HG02973 (cell line): ENCODE measurements around the gene RPL29.

ENCODE experiments used
- ATAC-seq: cut with Tn5 transposase; IDR thresholded peaks from one replicate; pipeline ENCODE4 v1.9.1; 2021; ENCODE audit warnings: moderate library complexity; ENCODE audit not compliant: unreplicated experiment

Gene RPL29

DNA sequence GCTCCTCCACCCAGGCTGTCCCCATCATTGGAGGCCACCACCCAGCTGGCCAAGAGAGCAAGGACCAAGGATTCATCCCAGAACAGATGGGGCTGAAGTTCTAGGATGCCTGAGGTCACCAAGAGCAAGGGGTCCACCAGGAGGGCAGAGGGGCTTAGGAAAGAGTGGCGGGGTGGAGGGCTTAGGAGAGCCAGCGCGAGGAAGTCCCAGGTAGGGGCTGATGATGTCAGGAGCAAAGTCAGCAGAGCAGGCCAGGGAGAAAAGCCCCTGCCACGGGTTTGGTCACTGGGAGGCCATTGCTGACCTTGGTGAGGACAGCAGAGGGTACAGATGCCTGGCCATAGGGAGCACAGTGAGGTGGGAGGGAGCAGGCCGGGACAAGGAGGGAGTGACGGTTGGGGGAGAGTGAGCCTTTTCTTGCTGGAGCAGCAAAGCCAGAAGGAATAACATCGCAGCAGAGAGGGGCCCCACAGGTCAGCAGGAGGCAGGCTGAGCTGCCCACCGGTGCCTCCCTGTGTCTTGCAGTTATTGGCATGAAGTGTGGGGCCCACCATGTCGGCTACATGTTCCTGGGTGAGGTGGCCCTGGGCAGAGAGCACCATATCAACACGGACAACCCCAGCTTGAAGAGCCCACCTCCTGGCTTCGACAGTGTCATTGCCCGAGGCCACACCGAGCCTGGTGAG, 48.3 kb downstream of the RPL29 start:
- ATAC-seq, result no peak

GRCh38 chr3:51946796-51947195, 48.9 kb downstream of the RPL29 start:
- ATAC-seq, result no peak

GRCh38 chr3:51945926-51946705, 49.6 kb downstream of the RPL29 start:
- no peak for ATAC-seq

GRCh38 chr3:51945031-51945840, 50.5 kb downstream of the RPL29 start:
- ATAC-seq, result no peak

GRCh38 chr3:51944451-51945021, 51.2 kb downstream of the RPL29 start:
- ATAC-seq, result no peak
